ENCODE results near the gene SLC24A3. TPM values are rescaled to one million over a fixed set of nuclear protein-coding genes. Genes with fewer than 3 reads are reported as not detected.

Gene SLC24A3
- total and polyA plus RNA-seq, 2 experiments from 2014 or later: 0.81 to 2.5 TPM

DNA sequence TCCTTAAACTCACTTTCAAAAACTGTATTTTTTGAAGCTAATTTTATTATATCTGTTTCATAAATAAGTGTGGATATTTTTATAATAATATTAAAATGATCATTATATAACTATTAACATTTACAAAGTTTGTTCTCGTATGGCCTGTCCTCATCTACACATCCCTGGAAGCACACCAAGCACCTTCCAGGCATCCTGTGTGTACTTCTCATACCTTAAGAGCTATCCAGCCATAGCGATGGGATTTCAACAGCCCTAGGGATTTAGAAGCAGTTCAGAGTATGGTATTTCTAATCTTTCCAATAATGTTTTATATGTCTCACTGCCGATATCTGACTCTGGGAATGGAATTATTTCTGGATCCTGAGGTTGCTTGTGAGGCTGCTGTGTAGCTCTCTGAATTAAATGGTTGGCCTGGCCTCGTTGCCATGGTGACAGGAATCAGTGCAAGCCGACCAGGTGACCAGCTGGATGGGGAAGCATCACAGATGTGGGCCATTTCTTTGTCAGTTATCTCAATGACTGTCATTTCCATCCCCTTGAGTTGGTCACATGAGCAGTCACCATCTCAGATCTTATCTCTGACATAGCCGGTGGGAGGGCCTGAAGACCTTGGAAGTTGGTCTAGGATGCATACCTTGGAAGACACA, 280.4 kb downstream of the SLC24A3 start:
- Histone ChIP-seq H3K27me3 (ENCODE audit: insufficient read depth) (no peaks in the 10 kb centered on the region), H2AFZ (no peak overlapping the region), H4K20me1 (replicated peaks; ENCODE audit: insufficient read depth) (no peaks in the 10 kb centered on the region), H3F3A (replicated peaks; ENCODE audit: low read depth) (no peaks in the 10 kb centered on the region), H3K4me3 (no peak overlapping the region), H3K9me2 (ENCODE audit: insufficient read depth) (no peaks in the 10 kb centered on the region), H3K4me2 (no peak overlapping the region), H3K36me3 (ENCODE audit: insufficient read depth) (no peaks in the 10 kb centered on the region), H3K27ac (ENCODE audit: low read depth) (no peak overlapping the region), H3K4me1 (ENCODE audit: insufficient read depth) (no peaks in the 10 kb centered on the region), H3K79me2 (replicated peaks; ENCODE audit: insufficient read depth) (no peaks in the 10 kb centered on the region)
- Mint-ChIP-seq H3K4me1 (0 out of 3 replicates have a peak, but pooled peaks cover 3% of the 10 kb centered on the region), H3K27me3 (ENCODE audit: insufficient read depth, low read depth, poor library complexity) (peaks cover 3% of the 10 kb centered on the region), H3K27ac (no peak overlapping the region), H3K9me3 (no peaks in the 10 kb centered on the region), H3K4me3 (no peak overlapping the region), H3K36me3 (ENCODE audit: low read depth) (no peaks in the 10 kb centered on the region)
- TF ChIP-seq, protein P1, sequence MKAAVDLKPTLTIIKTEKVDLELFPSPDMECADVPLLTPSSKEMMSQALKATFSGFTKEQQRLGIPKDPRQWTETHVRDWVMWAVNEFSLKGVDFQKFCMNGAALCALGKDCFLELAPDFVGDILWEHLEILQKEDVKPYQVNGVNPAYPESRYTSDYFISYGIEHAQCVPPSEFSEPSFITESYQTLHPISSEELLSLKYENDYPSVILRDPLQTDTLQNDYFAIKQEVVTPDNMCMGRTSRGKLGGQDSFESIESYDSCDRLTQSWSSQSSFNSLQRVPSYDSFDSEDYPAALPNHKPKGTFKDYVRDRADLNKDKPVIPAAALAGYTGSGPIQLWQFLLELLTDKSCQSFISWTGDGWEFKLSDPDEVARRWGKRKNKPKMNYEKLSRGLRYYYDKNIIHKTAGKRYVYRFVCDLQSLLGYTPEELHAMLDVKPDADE (IDR thresholded peaks at IDR 0.05): no peak
- TF ChIP-seq, protein P2, sequence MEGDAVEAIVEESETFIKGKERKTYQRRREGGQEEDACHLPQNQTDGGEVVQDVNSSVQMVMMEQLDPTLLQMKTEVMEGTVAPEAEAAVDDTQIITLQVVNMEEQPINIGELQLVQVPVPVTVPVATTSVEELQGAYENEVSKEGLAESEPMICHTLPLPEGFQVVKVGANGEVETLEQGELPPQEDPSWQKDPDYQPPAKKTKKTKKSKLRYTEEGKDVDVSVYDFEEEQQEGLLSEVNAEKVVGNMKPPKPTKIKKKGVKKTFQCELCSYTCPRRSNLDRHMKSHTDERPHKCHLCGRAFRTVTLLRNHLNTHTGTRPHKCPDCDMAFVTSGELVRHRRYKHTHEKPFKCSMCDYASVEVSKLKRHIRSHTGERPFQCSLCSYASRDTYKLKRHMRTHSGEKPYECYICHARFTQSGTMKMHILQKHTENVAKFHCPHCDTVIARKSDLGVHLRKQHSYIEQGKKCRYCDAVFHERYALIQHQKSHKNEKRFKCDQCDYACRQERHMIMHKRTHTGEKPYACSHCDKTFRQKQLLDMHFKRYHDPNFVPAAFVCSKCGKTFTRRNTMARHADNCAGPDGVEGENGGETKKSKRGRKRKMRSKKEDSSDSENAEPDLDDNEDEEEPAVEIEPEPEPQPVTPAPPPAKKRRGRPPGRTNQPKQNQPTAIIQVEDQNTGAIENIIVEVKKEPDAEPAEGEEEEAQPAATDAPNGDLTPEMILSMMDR (conservative IDR thresholded peaks at IDR 0.05; ENCODE audit: low read depth in 2 of 2): no peak
- TF ChIP-seq ZNF331 (CRISPR knock-in tag; IDR thresholded peaks at IDR 0.05; ENCODE audit: low read depth) (no peak), JUNB (IDR thresholded peaks at IDR 0.05; ENCODE audit: unreplicated experiment) (no peak), STAT1 (IDR thresholded peaks at IDR 0.05; ENCODE audit: unreplicated experiment) (no peak), NANOG (IDR thresholded peaks at IDR 0.05; ENCODE audit: borderline replicate concordance) (no peak), CREB1 (CRISPR knock-in tag; IDR thresholded peaks at IDR 0.05; ENCODE audit: low read depth) (no peak), ZNF114 (CRISPR knock-in tag; IDR thresholded peaks at IDR 0.05) (no peak), EZH2phosphoT487 (IDR thresholded peaks at IDR 0.05; ENCODE audit: unreplicated experiment) (no peak), POLR2AphosphoS5 (IDR thresholded peaks at IDR 0.05; ENCODE audit: low read depth) (no peak), EZH2 (IDR thresholded peaks at IDR 0.05; ENCODE audit: low read depth, unreplicated experiment) (no peak)
- TF ChIP-seq, protein P3, sequence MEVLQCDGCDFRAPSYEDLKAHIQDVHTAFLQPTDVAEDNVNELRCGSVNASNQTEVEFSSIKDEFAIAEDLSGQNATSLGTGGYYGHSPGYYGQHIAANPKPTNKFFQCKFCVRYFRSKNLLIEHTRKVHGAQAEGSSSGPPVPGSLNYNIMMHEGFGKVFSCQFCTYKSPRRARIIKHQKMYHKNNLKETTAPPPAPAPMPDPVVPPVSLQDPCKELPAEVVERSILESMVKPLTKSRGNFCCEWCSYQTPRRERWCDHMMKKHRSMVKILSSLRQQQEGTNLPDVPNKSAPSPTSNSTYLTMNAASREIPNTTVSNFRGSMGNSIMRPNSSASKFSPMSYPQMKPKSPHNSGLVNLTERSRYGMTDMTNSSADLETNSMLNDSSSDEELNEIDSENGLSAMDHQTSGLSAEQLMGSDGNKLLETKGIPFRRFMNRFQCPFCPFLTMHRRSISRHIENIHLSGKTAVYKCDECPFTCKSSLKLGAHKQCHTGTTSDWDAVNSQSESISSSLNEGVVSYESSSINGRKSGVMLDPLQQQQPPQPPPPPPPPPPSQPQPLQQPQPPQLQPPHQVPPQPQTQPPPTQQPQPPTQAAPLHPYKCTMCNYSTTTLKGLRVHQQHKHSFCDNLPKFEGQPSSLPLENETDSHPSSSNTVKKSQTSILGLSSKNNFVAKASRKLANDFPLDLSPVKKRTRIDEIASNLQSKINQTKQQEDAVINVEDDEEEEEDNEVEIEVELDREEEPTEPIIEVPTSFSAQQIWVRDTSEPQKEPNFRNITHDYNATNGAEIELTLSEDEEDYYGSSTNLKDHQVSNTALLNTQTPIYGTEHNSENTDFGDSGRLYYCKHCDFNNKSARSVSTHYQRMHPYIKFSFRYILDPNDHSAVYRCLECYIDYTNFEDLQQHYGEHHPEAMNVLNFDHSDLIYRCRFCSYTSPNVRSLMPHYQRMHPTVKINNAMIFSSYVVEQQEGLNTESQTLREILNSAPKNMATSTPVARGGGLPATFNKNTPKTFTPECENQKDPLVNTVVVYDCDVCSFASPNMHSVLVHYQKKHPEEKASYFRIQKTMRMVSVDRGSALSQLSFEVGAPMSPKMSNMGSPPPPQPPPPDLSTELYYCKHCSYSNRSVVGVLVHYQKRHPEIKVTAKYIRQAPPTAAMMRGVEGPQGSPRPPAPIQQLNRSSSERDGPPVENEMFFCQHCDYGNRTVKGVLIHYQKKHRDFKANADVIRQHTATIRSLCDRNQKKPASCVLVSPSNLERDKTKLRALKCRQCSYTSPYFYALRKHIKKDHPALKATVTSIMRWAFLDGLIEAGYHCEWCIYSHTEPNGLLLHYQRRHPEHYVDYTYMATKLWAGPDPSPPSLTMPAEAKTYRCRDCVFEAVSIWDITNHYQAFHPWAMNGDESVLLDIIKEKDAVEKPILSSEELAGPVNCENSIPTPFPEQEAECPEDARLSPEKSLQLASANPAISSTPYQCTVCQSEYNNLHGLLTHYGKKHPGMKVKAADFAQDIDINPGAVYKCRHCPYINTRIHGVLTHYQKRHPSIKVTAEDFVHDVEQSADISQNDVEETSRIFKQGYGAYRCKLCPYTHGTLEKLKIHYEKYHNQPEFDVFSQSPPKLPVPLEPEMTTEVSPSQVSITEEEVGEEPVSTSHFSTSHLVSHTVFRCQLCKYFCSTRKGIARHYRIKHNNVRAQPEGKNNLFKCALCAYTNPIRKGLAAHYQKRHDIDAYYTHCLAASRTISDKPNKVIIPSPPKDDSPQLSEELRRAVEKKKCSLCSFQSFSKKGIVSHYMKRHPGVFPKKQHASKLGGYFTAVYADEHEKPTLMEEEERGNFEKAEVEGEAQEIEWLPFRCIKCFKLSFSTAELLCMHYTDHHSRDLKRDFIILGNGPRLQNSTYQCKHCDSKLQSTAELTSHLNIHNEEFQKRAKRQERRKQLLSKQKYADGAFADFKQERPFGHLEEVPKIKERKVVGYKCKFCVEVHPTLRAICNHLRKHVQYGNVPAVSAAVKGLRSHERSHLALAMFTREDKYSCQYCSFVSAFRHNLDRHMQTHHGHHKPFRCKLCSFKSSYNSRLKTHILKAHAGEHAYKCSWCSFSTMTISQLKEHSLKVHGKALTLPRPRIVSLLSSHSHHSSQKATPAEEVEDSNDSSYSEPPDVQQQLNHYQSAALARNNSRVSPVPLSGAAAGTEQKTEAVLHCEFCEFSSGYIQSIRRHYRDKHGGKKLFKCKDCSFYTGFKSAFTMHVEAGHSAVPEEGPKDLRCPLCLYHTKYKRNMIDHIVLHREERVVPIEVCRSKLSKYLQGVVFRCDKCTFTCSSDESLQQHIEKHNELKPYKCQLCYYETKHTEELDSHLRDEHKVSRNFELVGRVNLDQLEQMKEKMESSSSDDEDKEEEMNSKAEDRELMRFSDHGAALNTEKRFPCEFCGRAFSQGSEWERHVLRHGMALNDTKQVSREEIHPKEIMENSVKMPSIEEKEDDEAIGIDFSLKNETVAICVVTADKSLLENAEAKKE (CRISPR knock-in tag; IDR thresholded peaks at IDR 0.05): no peak
- TF ChIP-seq, protein P4, sequence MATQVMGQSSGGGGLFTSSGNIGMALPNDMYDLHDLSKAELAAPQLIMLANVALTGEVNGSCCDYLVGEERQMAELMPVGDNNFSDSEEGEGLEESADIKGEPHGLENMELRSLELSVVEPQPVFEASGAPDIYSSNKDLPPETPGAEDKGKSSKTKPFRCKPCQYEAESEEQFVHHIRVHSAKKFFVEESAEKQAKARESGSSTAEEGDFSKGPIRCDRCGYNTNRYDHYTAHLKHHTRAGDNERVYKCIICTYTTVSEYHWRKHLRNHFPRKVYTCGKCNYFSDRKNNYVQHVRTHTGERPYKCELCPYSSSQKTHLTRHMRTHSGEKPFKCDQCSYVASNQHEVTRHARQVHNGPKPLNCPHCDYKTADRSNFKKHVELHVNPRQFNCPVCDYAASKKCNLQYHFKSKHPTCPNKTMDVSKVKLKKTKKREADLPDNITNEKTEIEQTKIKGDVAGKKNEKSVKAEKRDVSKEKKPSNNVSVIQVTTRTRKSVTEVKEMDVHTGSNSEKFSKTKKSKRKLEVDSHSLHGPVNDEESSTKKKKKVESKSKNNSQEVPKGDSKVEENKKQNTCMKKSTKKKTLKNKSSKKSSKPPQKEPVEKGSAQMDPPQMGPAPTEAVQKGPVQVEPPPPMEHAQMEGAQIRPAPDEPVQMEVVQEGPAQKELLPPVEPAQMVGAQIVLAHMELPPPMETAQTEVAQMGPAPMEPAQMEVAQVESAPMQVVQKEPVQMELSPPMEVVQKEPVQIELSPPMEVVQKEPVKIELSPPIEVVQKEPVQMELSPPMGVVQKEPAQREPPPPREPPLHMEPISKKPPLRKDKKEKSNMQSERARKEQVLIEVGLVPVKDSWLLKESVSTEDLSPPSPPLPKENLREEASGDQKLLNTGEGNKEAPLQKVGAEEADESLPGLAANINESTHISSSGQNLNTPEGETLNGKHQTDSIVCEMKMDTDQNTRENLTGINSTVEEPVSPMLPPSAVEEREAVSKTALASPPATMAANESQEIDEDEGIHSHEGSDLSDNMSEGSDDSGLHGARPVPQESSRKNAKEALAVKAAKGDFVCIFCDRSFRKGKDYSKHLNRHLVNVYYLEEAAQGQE (IDR thresholded peaks at IDR 0.05; ENCODE audit: unreplicated experiment): no peak
- DNase-seq (ENCODE audit: low spot score): peak; percentile 17
- ATAC-seq: no peak
